ENCODE results near the gene KCNH3. TPM values are rescaled to one million over a fixed set of nuclear protein-coding genes. Genes with fewer than 3 reads are reported as not detected.

Gene KCNH3
- total RNA-seq, 2 experiments from 2014 or later: 2.4 to 3.3 TPM

- H3K9me3 Mint-ChIP-seq (ENCODE audit: low read depth): no peaks in the 10 kb centered on the region
- ChIA-PET CTCF (no interaction called here), POLR2A (interaction anchor here (0.7 kb wide), 1 partner anchor 19 kb away, joined by 5 read pairs; no protein-coding TSS in a partner anchor)
- H3K27me3 Mint-ChIP-seq: peaks cover 12% of the 10 kb centered on the region
- peak overlapping the region; percentile 70 for H3K4me3 Mint-ChIP-seq
- no peaks in the 10 kb centered on the region for H3K36me3 Mint-ChIP-seq (ENCODE audit: low read depth)
- H3K27ac Mint-ChIP-seq: no peak overlapping the region
- intact Hi-C loops (cut with DNase I, micrococcal nuclease): no loop called here
- peaks cover 6% of the 10 kb centered on the region for H3K4me1 Mint-ChIP-seq
- peak; percentile 27 for ATAC-seq
- no peak for DNase-seq
These were observed 9.6 kb downstream of the KCNH3 start for GRCh38 chr12:49548481-49548821.

GRCh38 chr12:49548822-49549648 is 10.2 kb downstream of the KCNH3 start:
- intact Hi-C loops (cut with DNase I, micrococcal nuclease): no loop called here
- CTCF ChIA-PET: no interaction called here
- Mint-ChIP-seq H3K4me3 (peak overlapping the region; percentile 70), H3K9me3 (ENCODE audit: low read depth) (no peaks in the 10 kb centered on the region), H3K27me3 (peaks cover 12% of the 10 kb centered on the region), H3K36me3 (ENCODE audit: low read depth) (no peaks in the 10 kb centered on the region), H3K27ac (peak overlapping the region; percentile 61), H3K4me1 (peaks cover 6% of the 10 kb centered on the region)
- ATAC-seq (peak; percentile 43), DNase-seq (peak; percentile 56)
- POLR2A ChIA-PET: interaction anchor here (0.7 kb wide), 1 partner anchor 18 kb away, joined by 5 read pairs; no protein-coding TSS in a partner anchor

GRCh38 chr12:49549735-49550692 is 11.2 kb downstream of the KCNH3 start:
- Mint-ChIP-seq H3K4me3 (peak overlapping the region; percentile 70), H3K9me3 (ENCODE audit: low read depth) (no peaks in the 10 kb centered on the region), H3K27ac (no peak overlapping the region)

GRCh38 chr12:49550693-49551252 is 11.9 kb downstream of the KCNH3 start:
- Mint-ChIP-seq H3K4me1 (peaks cover 6% of the 10 kb centered on the region), H3K36me3 (ENCODE audit: low read depth) (no peaks in the 10 kb centered on the region), H3K9me3 (ENCODE audit: low read depth) (no peaks in the 10 kb centered on the region), H3K27ac (no peak overlapping the region), H3K4me3 (no peak overlapping the region), H3K27me3 (peaks cover 12% of the 10 kb centered on the region)
- DNase-seq (no peak), ATAC-seq (no peak)
- intact Hi-C loops (cut with DNase I, micrococcal nuclease): no loop called here
- CTCF ChIA-PET: interaction anchor here (0.6 to 1.7 kb wide), 7 partner anchors 10 to 262 kb away, joined by 3 to 4 read pairs (median 3); no protein-coding TSS in a partner anchor
- POLR2A ChIA-PET: no interaction called here

More at GRCh38 chr12:49549735-49550692, 11.2 kb downstream of the KCNH3 start:
- ChIA-PET POLR2A (no interaction called here), CTCF (interaction anchor here (0.6 to 1.5 kb wide), 6 partner anchors 11 to 261 kb away, joined by 3 read pairs; no protein-coding TSS in a partner anchor)
- Mint-ChIP-seq H3K36me3 (ENCODE audit: low read depth) (no peaks in the 10 kb centered on the region), H3K27me3 (peaks cover 12% of the 10 kb centered on the region), H3K4me1 (peaks cover 6% of the 10 kb centered on the region)
- no peak for ATAC-seq
- DNase-seq: no peak
- intact Hi-C loops (cut with DNase I, micrococcal nuclease): no loop called here

GRCh38 chr12:49552014-49552413 is 13.2 kb downstream of the KCNH3 start:
- Mint-ChIP-seq H3K9me3 (ENCODE audit: low read depth) (no peaks in the 10 kb centered on the region), H3K27ac (no peak overlapping the region), H3K4me1 (peaks cover 6% of the 10 kb centered on the region), H3K27me3 (peaks cover 12% of the 10 kb centered on the region), H3K36me3 (ENCODE audit: low read depth) (no peaks in the 10 kb centered on the region), H3K4me3 (no peak overlapping the region)
- DNase-seq (no peak), ATAC-seq (no peak)
- POLR2A ChIA-PET: no interaction called here
- intact Hi-C loops (cut with DNase I, micrococcal nuclease): no loop called here
- CTCF ChIA-PET: interaction anchor here (0.9 to 1.7 kb wide), 4 partner anchors 8 to 194 kb away, joined by 3 to 4 read pairs (median 3); no protein-coding TSS in a partner anchor

GRCh38 chr12:49552425-49552824 is 13.6 kb downstream of the KCNH3 start:
- ChIA-PET POLR2A (no interaction called here), CTCF (interaction anchor here (0.9 to 1.7 kb wide), 5 partner anchors 8 to 195 kb away, joined by 3 to 5 read pairs (median 3); no protein-coding TSS in a partner anchor)
- H3K9me3 Mint-ChIP-seq (ENCODE audit: low read depth): no peaks in the 10 kb centered on the region
- H3K4me3 Mint-ChIP-seq: no peak overlapping the region
- no peak overlapping the region for H3K27ac Mint-ChIP-seq
- DNase-seq (no peak), ATAC-seq (no peak)
- H3K4me1 Mint-ChIP-seq: peaks cover 6% of the 10 kb centered on the region
- H3K36me3 Mint-ChIP-seq (ENCODE audit: low read depth): no peaks in the 10 kb centered on the region
- H3K27me3 Mint-ChIP-seq: peaks cover 8% of the 10 kb centered on the region
- intact Hi-C loops (cut with DNase I, micrococcal nuclease): no loop called here

GRCh38 chr12:49552899-49553298 is 14.1 kb downstream of the KCNH3 start:
- ChIA-PET CTCF (interaction anchor here (0.9 to 1.7 kb wide), 4 partner anchors 9 to 26 kb away, joined by 3 to 5 read pairs (median 3); no protein-coding TSS in a partner anchor), POLR2A (no interaction called here)
- no peaks in the 10 kb centered on the region for H3K9me3 Mint-ChIP-seq (ENCODE audit: low read depth)
- intact Hi-C loops (cut with DNase I, micrococcal nuclease): no loop called here
- no peak for ATAC-seq
- peaks cover 6% of the 10 kb centered on the region for H3K4me1 Mint-ChIP-seq
- no peak overlapping the region for H3K27ac Mint-ChIP-seq
- no peak overlapping the region for H3K4me3 Mint-ChIP-seq
- no peaks in the 10 kb centered on the region for H3K36me3 Mint-ChIP-seq (ENCODE audit: low read depth)
- peaks cover 7% of the 10 kb centered on the region for H3K27me3 Mint-ChIP-seq
- DNase-seq: no peak

GRCh38 chr12:49553512-49554088 is 14.8 kb downstream of the KCNH3 start:
- H3K4me1 Mint-ChIP-seq: peaks cover 3% of the 10 kb centered on the region
- H3K27me3 Mint-ChIP-seq: peaks cover 3% of the 10 kb centered on the region
- DNase-seq (no peak), ATAC-seq (peak; percentile 74)
- no peaks in the 10 kb centered on the region for H3K9me3 Mint-ChIP-seq (ENCODE audit: low read depth)
- no peak overlapping the region for H3K4me3 Mint-ChIP-seq
- peaks cover 1% of the 10 kb centered on the region for H3K36me3 Mint-ChIP-seq (ENCODE audit: low read depth)
- no peak overlapping the region for H3K27ac Mint-ChIP-seq
- CTCF ChIA-PET: interaction anchor here (0.7 to 1.7 kb wide), 7 partner anchors 8 to 267 kb away, joined by 3 to 9 read pairs (median 4); no protein-coding TSS in a partner anchor
- intact Hi-C loops (cut with DNase I, micrococcal nuclease): no loop called here
- POLR2A ChIA-PET: no interaction called here

- Mint-ChIP-seq H3K27ac (no peak overlapping the region), H3K4me1 (no peaks in the 10 kb centered on the region), H3K4me3 (no peak overlapping the region), H3K27me3 (no peaks in the 10 kb centered on the region), H3K9me3 (ENCODE audit: low read depth) (no peaks in the 10 kb centered on the region), H3K36me3 (ENCODE audit: low read depth) (peaks cover 3% of the 10 kb centered on the region)
- no peak for DNase-seq
- POLR2A ChIA-PET: no interaction called here
- ATAC-seq: no peak
- CTCF ChIA-PET: interaction anchor here (0.6 to 1.7 kb wide), 8 partner anchors 8 to 267 kb away, joined by 3 to 9 read pairs (median 4); no protein-coding TSS in a partner anchor
- intact Hi-C loops (cut with DNase I, micrococcal nuclease): no loop called here
These were observed 15.4 kb downstream of the KCNH3 start for GRCh38 chr12:49554266-49554665.

- H3K27ac Mint-ChIP-seq: no peak overlapping the region
- H3K4me1 Mint-ChIP-seq: peaks cover 2% of the 10 kb centered on the region
- CTCF ChIA-PET: interaction anchor here (0.6 kb wide), 1 partner anchor 26 kb away, joined by 3 read pairs; no protein-coding TSS in a partner anchor
- H3K36me3 Mint-ChIP-seq (ENCODE audit: low read depth): peaks cover 9% of the 10 kb centered on the region
- H3K9me3 Mint-ChIP-seq (ENCODE audit: low read depth): no peaks in the 10 kb centered on the region
- H3K4me3 Mint-ChIP-seq: no peak overlapping the region
- DNase-seq (no peak), ATAC-seq (no peak)
- no peaks in the 10 kb centered on the region for H3K27me3 Mint-ChIP-seq
- POLR2A ChIA-PET: no interaction called here
- intact Hi-C loops (cut with DNase I, micrococcal nuclease): no loop called here
These were observed 17.0 kb downstream of the KCNH3 start for GRCh38 chr12:49555631-49556390.

Measured in activated CD4-positive, alpha-beta T cell treated with anti-CD3 and anti-CD28 coated beads for 36 hours (primary cell).